COR-L47 (cell line): Measurements from ENCODE around the gene GTSE1.

ENCODE experiments used
- DNase-seq: peaks from one replicate; lab custom pipeline; 2025; lab: John Stamatoyannopoulos, UW

Gene GTSE1

DNA sequence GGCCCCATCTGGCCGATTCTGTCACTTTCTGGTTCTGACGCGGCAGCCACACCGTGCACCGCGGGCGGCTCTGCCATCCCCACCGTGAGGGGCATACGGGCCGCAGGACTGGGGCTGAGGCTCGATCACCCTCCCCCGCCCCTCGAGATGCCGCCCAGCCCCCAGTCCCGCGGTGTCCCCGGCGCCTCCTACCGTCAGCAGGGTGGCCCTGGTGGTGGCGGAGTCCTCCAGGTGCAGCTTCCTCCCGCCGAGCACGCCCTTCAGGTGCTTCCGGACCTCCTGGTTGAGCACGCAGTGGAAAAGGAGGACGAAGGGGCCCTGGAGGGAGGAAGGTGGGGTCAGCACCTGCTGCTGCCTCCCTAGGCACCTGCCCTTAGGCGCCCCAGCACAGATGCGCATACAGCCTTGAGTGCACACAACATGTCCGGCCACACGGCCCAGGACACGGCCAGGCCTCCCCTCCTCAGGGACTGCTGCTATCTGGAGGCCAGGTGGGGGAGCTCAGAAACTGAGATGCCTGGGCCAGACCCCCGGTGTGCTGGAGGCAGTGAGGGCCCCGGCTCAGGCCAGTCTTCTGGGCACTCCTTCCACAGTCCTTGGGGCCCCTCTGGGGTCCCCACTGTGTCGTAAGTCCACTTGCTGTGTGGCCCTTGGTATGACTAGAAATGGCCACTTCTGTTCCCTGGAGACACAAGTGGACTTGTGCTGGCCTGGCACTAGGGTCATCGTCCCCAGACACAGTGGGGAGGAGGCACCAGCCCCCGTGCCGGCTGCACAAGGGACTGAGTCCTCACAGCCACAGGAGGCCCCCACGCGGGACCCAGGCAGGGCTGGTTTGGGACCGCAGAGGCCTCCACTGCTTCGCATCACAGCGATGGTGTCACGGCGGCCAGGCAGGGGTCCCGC, 70.4 kb downstream of the GTSE1 start:
- no peak for DNase-seq

- peak; percentile 62 for DNase-seq
Measured at GRCh38 chr22:46367707-46368191, 71.1 kb downstream of the GTSE1 start.

DNA sequence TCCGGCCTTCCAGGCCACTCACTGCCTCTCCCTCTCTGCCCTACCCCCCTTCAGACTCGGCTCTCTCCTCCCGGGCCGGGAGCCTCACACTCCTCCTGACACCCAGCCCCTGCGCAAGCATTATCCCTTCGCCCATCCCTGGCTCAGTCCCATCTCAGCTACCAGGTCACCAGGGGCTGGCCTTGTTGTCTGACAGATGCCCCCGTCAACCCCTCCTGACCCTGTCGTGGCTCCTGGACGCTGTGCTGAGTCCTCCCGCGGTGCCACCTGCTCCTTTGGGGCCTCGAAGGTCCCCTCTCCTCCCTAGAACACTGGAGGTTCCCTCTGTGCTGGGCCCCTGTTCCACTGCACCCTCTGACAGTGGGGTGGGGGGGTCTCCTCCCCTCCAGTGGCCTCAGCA, 71.8 kb downstream of the GTSE1 start:
- DNase-seq = no peak

- no peak for DNase-seq
Measured at GRCh38 chr22:46368871-46369715, 72.4 kb downstream of the GTSE1 start.

- no peak for DNase-seq
Measured at GRCh38 chr22:46369716-46370583, 73.3 kb downstream of the GTSE1 start.

DNA sequence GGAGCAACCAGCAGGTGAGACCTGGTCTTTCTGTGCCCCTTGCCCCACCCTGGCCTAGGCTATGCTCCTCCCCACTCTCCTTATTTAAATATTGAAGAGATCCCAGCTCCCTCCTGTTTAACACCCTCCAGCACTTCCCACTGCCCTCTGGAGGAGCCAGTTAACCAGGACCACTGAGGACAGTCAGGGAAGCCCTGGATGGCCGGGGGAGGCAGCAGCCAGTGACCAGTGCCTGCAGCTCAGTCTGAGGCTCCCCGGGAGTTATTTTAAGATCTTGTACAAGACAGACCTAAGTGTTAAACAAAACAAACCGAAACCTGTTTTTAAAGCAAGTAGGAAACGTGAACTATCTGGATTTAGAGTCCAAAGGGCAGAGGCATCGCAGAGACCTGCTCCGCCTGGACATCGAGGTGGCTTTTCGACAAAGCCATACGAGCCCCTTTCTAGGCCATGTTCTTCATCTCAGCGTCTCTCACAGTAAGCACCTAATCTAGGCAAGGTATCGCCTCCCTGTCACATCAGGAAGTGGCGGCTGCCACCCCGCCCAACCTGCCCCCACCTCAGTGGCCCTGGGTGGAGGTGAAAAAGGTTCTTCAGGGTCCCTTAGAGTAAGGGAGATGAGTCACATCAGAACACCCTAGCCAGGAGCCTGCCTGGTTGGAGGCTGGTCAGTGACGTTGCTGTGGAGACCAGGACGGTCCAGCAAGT, 74.1 kb downstream of the GTSE1 start:
- no peak for DNase-seq

GRCh38 chr22:46371623-46372226, 75.1 kb downstream of the GTSE1 start:
- no peak for DNase-seq

DNA sequence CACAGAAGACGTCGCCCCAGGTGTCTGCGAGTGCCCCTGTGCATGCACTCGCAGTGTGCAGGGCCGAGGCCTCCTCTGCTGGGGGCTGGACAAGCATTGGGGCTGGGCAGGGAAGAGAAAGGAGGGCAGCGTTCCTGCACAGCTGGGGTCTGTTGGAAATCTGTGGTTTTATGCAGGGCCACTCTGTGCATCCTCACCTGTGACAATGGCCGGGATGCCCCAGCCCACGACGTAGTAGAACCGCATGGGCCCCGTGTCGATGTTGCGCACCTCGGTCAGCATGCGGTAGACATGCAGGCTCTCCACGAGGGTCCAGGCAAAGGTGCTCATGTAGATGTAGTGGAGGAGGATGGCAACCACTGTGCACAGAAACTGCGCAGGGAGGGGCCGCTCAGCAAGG, 76.0 kb downstream of the GTSE1 start:
- no peak for DNase-seq

DNA sequence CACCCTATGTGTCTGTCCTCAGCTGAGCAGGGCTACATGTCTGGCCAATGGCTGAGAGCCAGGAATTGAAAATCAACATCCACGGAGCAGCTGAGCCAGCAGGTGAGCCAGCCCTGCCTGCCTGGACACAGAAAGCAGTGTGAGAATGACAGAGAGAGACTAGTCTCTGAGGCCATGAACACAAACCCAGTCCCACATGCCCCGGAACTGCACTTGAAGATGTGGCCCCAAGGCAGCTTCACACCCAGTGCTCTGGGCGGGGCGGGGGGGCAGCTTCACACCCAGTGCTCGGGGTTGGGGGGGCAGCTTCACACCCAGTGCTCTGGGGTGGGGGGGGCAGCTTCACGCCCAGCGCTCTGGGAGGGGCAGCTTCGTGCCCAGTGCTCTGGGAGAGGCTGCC, 76.5 kb downstream of the GTSE1 start:
- peak; percentile 46 for DNase-seq

GRCh38 chr22:46373921-46374662, 77.4 kb downstream of the GTSE1 start:
- no peak for DNase-seq

- no peak for DNase-seq
Measured at GRCh38 chr22:46374663-46375474, 78.2 kb downstream of the GTSE1 start.

- DNase-seq = no peak
Measured at GRCh38 chr22:46376111-46376510, 79.4 kb downstream of the GTSE1 start.

DNA sequence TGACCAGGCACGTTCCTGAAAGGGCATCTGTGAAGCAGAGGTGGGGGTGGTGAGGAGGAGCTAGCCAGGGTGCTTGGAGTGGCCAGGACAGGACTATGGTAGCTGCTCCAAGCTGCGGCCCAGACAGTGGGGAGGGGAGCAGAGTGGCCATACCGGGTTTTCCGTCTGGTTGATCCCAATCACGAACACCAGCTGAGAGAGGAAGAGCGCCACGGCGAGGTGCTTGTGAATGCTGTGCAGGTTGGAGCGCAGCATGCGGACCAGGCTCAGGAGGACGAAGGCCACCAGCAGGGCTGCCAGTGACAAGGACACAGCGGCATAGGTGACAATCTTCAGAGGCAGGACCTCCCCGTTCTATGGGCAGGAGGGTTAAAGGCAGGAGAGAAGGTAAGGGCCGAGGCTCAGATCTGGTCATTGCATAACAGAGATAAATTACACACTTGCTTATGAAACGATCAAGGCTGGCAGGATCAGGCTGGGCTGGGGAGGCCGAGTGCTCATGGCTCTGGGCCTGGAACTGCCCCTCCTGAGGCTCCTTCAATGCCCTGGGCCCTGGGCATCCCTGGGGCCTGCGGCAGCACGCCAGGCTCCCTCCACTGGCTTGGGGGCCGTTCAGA, 80.3 kb downstream of the GTSE1 start:
- no peak for DNase-seq

DNA sequence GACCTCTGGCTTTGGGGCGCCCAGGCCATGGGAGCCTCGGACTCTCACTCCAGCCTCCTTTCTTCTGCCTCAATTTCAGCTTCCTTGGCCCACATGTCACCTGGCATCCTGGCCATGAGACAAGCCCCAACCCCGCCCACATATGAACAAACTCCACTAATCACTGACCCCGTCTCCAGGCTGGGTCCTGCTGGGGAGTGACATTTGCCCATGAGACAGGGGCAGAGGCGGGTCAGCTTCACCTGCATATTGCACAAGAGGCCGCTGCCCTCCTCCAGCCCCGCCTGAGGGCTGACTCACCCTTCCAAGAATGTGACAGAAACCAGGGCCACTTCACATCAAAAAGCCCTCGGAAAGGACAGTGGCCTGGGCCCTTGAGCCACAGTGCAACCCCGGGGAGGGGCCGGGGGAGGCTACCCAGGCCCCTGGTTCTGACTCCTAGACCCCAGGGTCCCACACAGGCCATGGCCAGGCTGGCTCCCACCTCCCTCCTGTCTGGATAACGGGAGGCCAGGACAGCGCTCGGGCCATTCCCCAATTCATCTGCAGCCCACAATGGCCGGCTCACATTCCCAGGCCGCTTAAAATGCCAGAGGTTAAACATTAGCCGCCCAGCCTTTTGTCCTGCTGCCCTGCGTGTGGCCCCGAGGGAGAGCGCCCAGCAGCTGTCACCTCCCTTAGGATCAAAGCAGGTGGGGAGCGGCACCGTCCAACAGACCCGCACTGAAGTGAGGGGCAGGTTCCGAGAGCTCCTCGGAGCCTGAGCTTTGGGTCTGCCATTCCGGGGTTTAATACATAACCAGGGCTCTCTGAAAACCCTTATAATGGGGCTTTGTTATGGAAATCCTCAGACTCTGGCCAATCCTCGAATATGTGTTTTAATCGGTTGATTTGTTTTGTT, 81.1 kb downstream of the GTSE1 start:
- DNase-seq = no peak

DNA sequence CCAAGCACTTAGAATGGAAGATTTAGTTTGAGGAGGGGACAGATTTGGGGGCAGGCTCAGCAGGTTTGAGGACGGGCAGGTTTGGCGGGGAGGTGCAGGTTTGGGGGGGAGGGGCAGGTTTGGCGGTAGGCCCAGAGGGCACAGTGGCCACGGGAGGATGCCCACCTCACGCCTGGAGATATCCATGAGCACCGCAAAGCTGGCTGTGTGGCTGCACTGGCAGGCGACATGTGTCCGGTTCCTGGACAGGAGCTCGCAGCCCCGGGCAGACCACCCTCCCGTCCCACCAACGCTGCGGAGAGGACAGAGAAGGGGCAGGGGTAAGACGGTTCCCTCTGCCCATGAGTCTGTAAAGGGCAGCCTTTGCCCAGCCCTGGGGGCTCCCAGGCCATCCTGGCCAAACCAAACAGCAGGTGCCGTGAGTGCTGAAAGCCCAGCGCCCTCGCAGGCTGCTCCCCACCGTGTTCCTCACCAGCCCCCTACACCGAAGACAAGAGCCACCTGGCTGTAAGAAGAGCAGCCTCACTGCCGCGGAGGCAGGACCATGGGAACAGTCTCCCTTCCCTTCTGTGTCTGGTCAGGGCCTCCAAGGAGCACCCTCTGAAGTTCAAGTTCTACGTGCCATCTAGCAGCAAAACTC, 81.9 kb downstream of the GTSE1 start:
- no peak for DNase-seq

DNA sequence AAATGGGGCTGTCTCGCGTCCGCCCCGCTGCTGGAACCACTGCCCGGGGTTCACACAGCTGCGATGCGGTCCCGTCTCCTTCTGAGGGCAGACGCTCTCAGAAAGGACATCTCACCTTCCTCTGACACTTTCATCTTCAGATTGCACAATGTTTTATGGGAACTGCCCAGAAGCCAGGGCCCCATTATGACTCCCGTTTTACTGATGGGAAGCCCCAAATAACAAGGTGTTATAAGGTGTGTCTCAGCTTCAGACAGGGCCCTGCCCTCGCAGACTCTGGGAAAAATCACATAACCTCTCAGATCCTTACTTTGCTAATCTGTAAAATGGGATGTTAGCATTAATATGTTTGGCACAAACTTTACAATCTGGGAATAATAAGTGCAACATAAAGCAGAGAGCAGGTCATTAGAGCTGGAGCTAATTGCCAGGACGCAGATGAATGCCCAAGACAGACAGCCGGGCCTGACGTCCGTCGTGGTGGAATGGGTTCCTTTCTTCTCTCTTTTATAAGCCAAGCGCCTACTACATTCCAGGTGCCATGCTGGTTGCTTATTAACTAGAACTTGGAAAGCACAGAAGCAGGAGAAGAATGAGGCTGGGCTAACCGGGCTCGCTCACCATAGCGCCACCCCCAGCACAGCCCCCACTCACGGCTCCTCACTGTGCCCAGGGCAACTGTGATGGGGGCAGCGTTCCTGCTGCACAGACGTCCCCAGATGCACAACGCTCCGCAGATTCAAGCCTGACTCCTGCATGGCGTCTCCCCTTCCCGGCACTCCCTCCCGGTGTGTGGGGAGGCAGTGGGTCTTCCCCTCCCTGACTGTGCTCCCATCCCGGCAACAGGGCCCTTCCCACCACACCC, 82.6 kb downstream of the GTSE1 start:
- no peak for DNase-seq
